H1 (cell line): ENCODE data around the gene BRS3. TPM values are rescaled to one million over a fixed set of nuclear protein-coding genes. Genes with fewer than 3 reads are reported as not detected.

Experiments used
- CTCF ChIA-PET: fragments of 300-600 bp; sonication (Branson Sonifier 250); formaldehyde crosslinking; loops from one replicate; lab custom pipeline; 2021; ENCODE audit not compliant: partially characterized antibody; lab: Charles Lee
- POLR2A ChIA-PET: fragments of 300-600 bp; sonication (Branson Sonifier 250); formaldehyde crosslinking; loops from one replicate; lab custom pipeline; 2021; ENCODE audit warnings: inconsistent platforms; ENCODE audit not compliant: partially characterized antibody; lab: Charles Lee
- DNase-seq, 2 experiments: peaks; one replicate each; pipeline versions ENCODE4 v3.0.0 to v3.0.0-alpha.2; 2010 to 2022; ENCODE audit warnings: low spot score in 2 of 2, low read depth in 1 of 2, mixed read lengths in 1 of 2
- FAIRE-seq: peaks from 2 replicates; lab custom pipeline; 2011; peaks lifted over from hg19 to GRCh38; lab: Jason Lieb, UNC
- H2AFZ ChIP-seq: 2 replicates; pipeline ENCODE4 v1.8.1; 2012; ENCODE audit warnings: low read length, inconsistent platforms
- H2AK5ac ChIP-seq: 2 replicates; pipeline ENCODE4 v1.6.1; 2013; ENCODE audit warnings: low read depth, low read length
- H2BK120ac ChIP-seq: replicated peaks from 2 replicates; pipeline ENCODE3; 2013; ENCODE audit warnings: low read depth, low read length, inconsistent platforms
- H2BK12ac ChIP-seq: 2 replicates; pipeline ENCODE4 v1.6.1; 2013; ENCODE audit warnings: low read depth, low read length
- H2BK15ac ChIP-seq: 2 replicates; pipeline ENCODE4 v1.6.1; 2013; ENCODE audit warnings: low read length
- H2BK20ac ChIP-seq: 2 replicates; pipeline ENCODE4 v1.6.1; 2013; ENCODE audit warnings: low read length
- H2BK5ac ChIP-seq: 2 replicates; pipeline ENCODE4 v1.6.1; 2013; ENCODE audit warnings: low read depth, low read length
- H3K14ac ChIP-seq: 2 replicates; pipeline ENCODE4 v1.6.1; 2013; ENCODE audit warnings: inconsistent platforms; ENCODE audit not compliant: insufficient read length
- H3K18ac ChIP-seq: 2 replicates; pipeline ENCODE4 v1.6.1; 2013; ENCODE audit warnings: low read length; ENCODE audit errors: extremely low read depth
- H3K23ac ChIP-seq: 2 replicates; pipeline ENCODE4 v1.6.1; 2013; ENCODE audit warnings: inconsistent platforms; ENCODE audit not compliant: insufficient read length
- H3K23me2 ChIP-seq: 2 replicates; pipeline ENCODE4 v1.6.1; 2013; ENCODE audit warnings: low read depth, low read length
- H3K27ac ChIP-seq: 2 replicates; pipeline ENCODE4 v1.6.1; 2011; ENCODE audit warnings: low read depth, low read length, inconsistent platforms
- H3K27me3 ChIP-seq, 4 experiments: replicated peaks in 1 of 4; 1 replicate in 1 of 4; 2 replicates in 3 of 4; pipeline versions ENCODE4 v1.6.1 to v1.8.1; 2011 to 2013; ENCODE audit warnings: low read length in 3 of 4, mild to moderate bottlenecking in 3 of 4, inconsistent platforms in 2 of 4, mixed read lengths in 2 of 4, moderate library complexity in 1 of 4; ENCODE audit not compliant: control insufficient read depth in 3 of 4, insufficient read depth in 3 of 4; ENCODE audit errors: extremely low read depth in 1 of 4
- H3K36me3 ChIP-seq, 4 experiments: 2 replicates each; pipeline versions ENCODE4 v1.6.1 to v1.8.1; 2011 to 2013; ENCODE audit warnings: mild to moderate bottlenecking in 4 of 4, low read length in 3 of 4, moderate library complexity in 2 of 4, control low read depth in 1 of 4, inconsistent platforms in 1 of 4; ENCODE audit not compliant: insufficient read depth in 4 of 4, control insufficient read depth in 2 of 4
- H3K4ac ChIP-seq: replicated peaks from 2 replicates; pipeline ENCODE3; 2013; ENCODE audit warnings: low read length, low read depth, mixed read lengths, inconsistent platforms; ENCODE audit not compliant: insufficient read length
- H3K4me1 ChIP-seq, 4 experiments: replicated peaks in 1 of 4; 1 replicate in 1 of 4; 2 replicates in 3 of 4; pipeline versions ENCODE4 v1.6.1 to v1.8.1; 2011 to 2013; ENCODE audit warnings: low read length in 3 of 4, inconsistent platforms in 2 of 4, mixed read lengths in 1 of 4; ENCODE audit not compliant: insufficient read depth in 4 of 4, control insufficient read depth in 3 of 4
- H3K4me2 ChIP-seq, 2 experiments: 2 replicates each; pipeline versions ENCODE4 v1.6.1 to v1.8.1; 2011 to 2013; ENCODE audit warnings: low read depth in 2 of 2, low read length in 2 of 2, control low read depth in 1 of 2, inconsistent platforms in 1 of 2, mild to moderate bottlenecking in 1 of 2; ENCODE audit not compliant: insufficient read depth in 1 of 2
- H3K4me3 ChIP-seq, 4 experiments: fragments of 200-600, 300-600 bp in 1 of 4; sonication (generic), shearing (Covaris generic), sonication (Bioruptor Twin) in 1 of 4; 2 replicates each; pipeline versions ENCODE4 v1.5.1 to v1.8.1; 2011 to 2016; ENCODE audit warnings: low read length in 4 of 4, low read depth in 3 of 4, control low read depth in 2 of 4, inconsistent platforms in 2 of 4, mild to moderate bottlenecking in 2 of 4, mixed read lengths in 1 of 4, moderate library complexity in 1 of 4; ENCODE audit not compliant: insufficient read depth in 2 of 4; ENCODE audit errors: extremely low read depth in 1 of 4
- H3K56ac ChIP-seq: replicated peaks from 2 replicates; pipeline ENCODE3; 2013; ENCODE audit warnings: low read depth, mild to moderate bottlenecking, mixed read lengths, low read length, inconsistent platforms; ENCODE audit not compliant: insufficient read length
- H3K79me1 ChIP-seq: 2 replicates; pipeline ENCODE4 v1.6.1; 2013; ENCODE audit warnings: low read depth, low read length, control low read depth
- H3K79me2 ChIP-seq, 2 experiments: 2 replicates each; pipeline versions ENCODE4 v1.6.1 to v1.8.1; 2012 to 2013; ENCODE audit warnings: low read length in 2 of 2, mild to moderate bottlenecking in 2 of 2, inconsistent platforms in 1 of 2; ENCODE audit not compliant: insufficient read depth in 2 of 2, control insufficient read depth in 1 of 2
- H3K9ac ChIP-seq, 4 experiments: replicated peaks in 1 of 4; 1 replicate in 1 of 4; 2 replicates in 3 of 4; pipeline versions ENCODE4 v1.6.1 to v1.8.1; 2011 to 2013; ENCODE audit warnings: low read depth in 3 of 4, low read length in 3 of 4, control low read depth in 2 of 4, mild to moderate bottlenecking in 2 of 4, moderate library complexity in 2 of 4, inconsistent platforms in 1 of 4; ENCODE audit errors: extremely low read depth in 1 of 4
- H3K9me3 ChIP-seq, 2 experiments: 2 replicates each; pipeline versions ENCODE4 v1.6.1 to v1.8.1; 2012 to 2013; ENCODE audit warnings: mild to moderate bottlenecking in 2 of 2, moderate library complexity in 2 of 2, control low read depth in 1 of 2, inconsistent platforms in 1 of 2, low read depth in 1 of 2, low read length in 1 of 2, mixed read lengths in 1 of 2; ENCODE audit not compliant: insufficient read depth in 2 of 2
- H4K20me1 ChIP-seq, 2 experiments: replicated peaks in 1 of 2; 2 replicates each; pipeline versions ENCODE3 to v1.8.1; 2011 to 2013; ENCODE audit warnings: inconsistent platforms in 2 of 2, low read length in 2 of 2, mild to moderate bottlenecking in 1 of 2; ENCODE audit not compliant: insufficient read depth in 2 of 2, control insufficient read depth in 1 of 2
- H4K5ac ChIP-seq: 2 replicates; pipeline ENCODE4 v1.6.1; 2013; ENCODE audit warnings: low read length, low read depth, mixed read lengths, inconsistent platforms; ENCODE audit not compliant: insufficient read length
- H4K8ac ChIP-seq: 2 replicates; pipeline ENCODE4 v1.8.0; 2013; ENCODE audit warnings: mild to moderate bottlenecking, moderate library complexity, low read length, inconsistent platforms; ENCODE audit not compliant: insufficient read depth; ENCODE audit errors: extremely low read depth
- H4K91ac ChIP-seq: replicated peaks from 2 replicates; pipeline ENCODE3; 2013; ENCODE audit warnings: low read length, mixed read lengths, inconsistent platforms; ENCODE audit not compliant: insufficient read length
- GTF2F1 ChIP-seq: IDR thresholded peaks from 2 replicates; pipeline ENCODE4 v1.6.1; 2012; ENCODE audit warnings: low read depth, low read length, improper control_type of control experiment, borderline replicate concordance
- WGBS, 2 experiments: shearing (Covaris generic) in 1 of 2; methylation state at CpG; one replicate each; pipeline versions ENCODE4 v1.1.6 to v1.1.7; 2013 to 2015; ENCODE audit warnings: low lambda C conversion rate in 2 of 2, mixed read lengths in 2 of 2, inconsistent platforms in 1 of 2, low coverage in 1 of 2, missing lambda C conversion rate in 1 of 2; ENCODE audit not compliant: insufficient replicate concordance in 2 of 2, insufficient coverage in 1 of 2, insufficient read length in 1 of 2; ENCODE audit errors: extremely low coverage in 1 of 2, missing lambda C conversion rate in 1 of 2; 5-methylcytosine and 5-hydroxymethylcytosine counted together
- polyA plus RNA-seq, 7 experiments: library from polyadenylated mRNA; depleted of rRNA in 3 of 7; stranded (reverse) in 5 of 7; unstranded in 2 of 7; fragments of >200 nt in 5 of 7; fragments of 200-250 nt in 2 of 7; gene quantifications; 1 replicate in 5 of 7; 2 replicates in 1 of 7; 4 replicates in 1 of 7; pipeline versions ENCODE4 v1.2.1 to v1.2.3, GENCODE V29; 2011 to 2013; ENCODE audit warnings: missing spikeins in 2 of 7, mixed read lengths in 2 of 7
- total RNA-seq: library from RNA; stranded (reverse); fragmentation: NEBNext Ultra II Directional; extraction: Animal tissue kit (Norgen Biotek cat#: 25700); gene quantifications from 2 replicates; pipeline ENCODE4 v1.2.1, GENCODE V29; 2021

Gene BRS3
- total and polyA plus RNA-seq, 2 of the 8 experiments (the other 6 are each of a cell fraction or from before 2014, with no cell fraction given): not detected

GRCh38 chrX:136480383-136480782 lies 7.4 kb upstream of the BRS3 start:
- FAIRE-seq: no peak

More at GRCh38 chrX:136480383-136480782, 7.4 kb upstream of the BRS3 start:
- H3K56ac ChIP-seq: no peak overlapping the region
- H3K27me3 ChIP-seq: no peaks in the 10 kb centered on the region
- no peak overlapping the region for H4K5ac ChIP-seq
- no peaks in the 10 kb centered on the region for H3K36me3 ChIP-seq
- no peak overlapping the region for H2BK120ac ChIP-seq
- no peaks in the 10 kb centered on the region for H3K79me1 ChIP-seq
- no peak overlapping the region for H2BK20ac ChIP-seq
- no peak overlapping the region for H3K4ac ChIP-seq
- H2AFZ ChIP-seq: no peak overlapping the region
- no peak overlapping the region for H3K4me2 ChIP-seq
- H3K4me3 ChIP-seq: no peak overlapping the region
- no peaks in the 10 kb centered on the region for H3K79me2 ChIP-seq
- H2BK15ac ChIP-seq: no peak overlapping the region
- H3K14ac ChIP-seq: no peak overlapping the region
- no peak overlapping the region for H2BK5ac ChIP-seq
- H3K9ac ChIP-seq: no peak overlapping the region
- no peaks in the 10 kb centered on the region for H3K9me3 ChIP-seq
- no peaks in the 10 kb centered on the region for H3K23me2 ChIP-seq
- H2BK12ac ChIP-seq: no peak overlapping the region
- no peak overlapping the region for H4K8ac ChIP-seq
- no peak for DNase-seq
- WGBS, 2 experiments: 75% methylated on average over 4 of the region's 4 CpGs; no CpG with 5 or more reads in 1 of the 2 experiments
- no peaks in the 10 kb centered on the region for H4K20me1 ChIP-seq
- POLR2A ChIA-PET: no interaction called here
- H3K4me1 ChIP-seq: no peaks in the 10 kb centered on the region
- H3K27ac ChIP-seq: no peak overlapping the region
- CTCF ChIA-PET: no interaction called here
- H3K18ac ChIP-seq: no peak overlapping the region
- no peak for TF ChIP-seq GTF2F1
- no peak overlapping the region for H4K91ac ChIP-seq
- H3K23ac ChIP-seq: no peak overlapping the region
- H2AK5ac ChIP-seq: no peak overlapping the region
